Colon (tissue), 2 donors: ENCODE measurements around the gene MUC13.
"Not testable (repeated sequence)": the region's sequence is repeated elsewhere in the genome, so short reads cannot be mapped to it uniquely, and the experiment has no call there.

Source experiments
- FAIRE-seq: peaks from 2 replicates; lab custom pipeline; 2012; peaks lifted over from hg19 to GRCh38; lab: Jason Lieb, UNC
- donor health status: control.
- donor health status: control.

Gene MUC13

DNA sequence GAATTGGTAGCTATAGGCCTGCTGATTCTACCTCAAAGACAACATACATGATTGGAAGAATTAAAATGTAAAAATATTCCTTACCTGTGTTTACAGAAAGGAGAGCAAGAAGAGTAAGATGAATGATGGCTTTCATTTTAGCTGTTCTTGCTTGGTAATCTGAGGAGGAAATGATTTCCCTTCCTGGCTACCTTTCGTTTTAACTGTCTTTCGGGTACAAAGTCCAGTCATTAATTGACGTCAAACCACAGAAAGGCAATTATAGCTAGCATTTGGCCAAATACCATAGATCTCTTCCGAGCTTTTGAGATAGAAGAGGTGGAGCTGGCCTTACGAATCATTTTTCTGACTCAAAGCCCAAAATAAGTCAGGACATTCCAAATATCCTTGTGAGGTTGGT, at the start of gene MUC13:
TSS of gene MUC13 (minus strand) at position 175 of the 400 bp plus-strand sequence. CDS start at position 136, 39 bp downstream.
- FAIRE-seq: peak; percentile 66

GRCh38 chr3:124982855-124983254, 48.3 kb upstream of the MUC13 start:
- no peak for FAIRE-seq

GRCh38 chr3:124981472-124981871, 46.9 kb upstream of the MUC13 start:
- no peak for FAIRE-seq

GRCh38 chr3:124978627-124979026, 44.1 kb upstream of the MUC13 start:
- FAIRE-seq: no peak

DNA sequence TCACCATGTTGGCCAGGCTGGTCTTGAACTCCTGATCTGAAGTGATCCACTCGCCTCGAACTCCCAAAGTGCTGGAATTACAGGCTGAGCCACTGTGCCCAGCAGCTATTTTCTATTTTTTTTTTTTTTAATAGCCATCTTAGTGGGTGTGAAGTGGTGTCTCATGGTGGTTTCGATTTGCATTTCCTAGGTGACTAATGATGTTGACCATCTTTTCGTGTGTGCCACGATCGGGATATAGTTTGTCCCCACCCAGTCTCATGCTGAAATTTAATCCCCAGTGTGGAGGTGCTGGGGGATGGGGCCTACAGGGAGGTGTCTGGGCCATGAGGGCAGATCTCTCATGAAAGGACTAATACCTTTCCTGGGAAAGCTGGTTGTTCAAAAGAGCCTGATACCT, 41.8 kb upstream of the MUC13 start:
- no peak for FAIRE-seq

- FAIRE-seq: no peak
These were observed 40.1 kb upstream of the MUC13 start for GRCh38 chr3:124974691-124975090.

DNA sequence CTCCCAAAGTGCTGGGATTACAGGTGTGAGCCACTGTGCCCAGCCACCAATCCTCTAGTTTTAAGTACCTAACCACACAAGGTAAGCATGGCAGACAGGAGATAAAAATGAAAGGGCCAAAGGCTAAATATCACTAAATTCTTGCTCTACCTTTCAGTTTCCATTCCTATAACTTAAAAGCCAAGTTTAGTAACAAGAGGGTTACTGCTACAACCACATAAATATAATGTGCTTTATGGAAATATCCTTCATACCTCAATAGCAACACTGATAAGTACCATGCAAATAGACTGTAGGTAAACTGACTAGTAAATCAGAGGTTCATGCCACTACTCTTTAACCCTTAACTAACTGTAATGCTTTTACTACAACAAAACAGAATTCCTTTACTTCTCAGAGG, 38.7 kb upstream of the MUC13 start:
- FAIRE-seq: no peak

DNA sequence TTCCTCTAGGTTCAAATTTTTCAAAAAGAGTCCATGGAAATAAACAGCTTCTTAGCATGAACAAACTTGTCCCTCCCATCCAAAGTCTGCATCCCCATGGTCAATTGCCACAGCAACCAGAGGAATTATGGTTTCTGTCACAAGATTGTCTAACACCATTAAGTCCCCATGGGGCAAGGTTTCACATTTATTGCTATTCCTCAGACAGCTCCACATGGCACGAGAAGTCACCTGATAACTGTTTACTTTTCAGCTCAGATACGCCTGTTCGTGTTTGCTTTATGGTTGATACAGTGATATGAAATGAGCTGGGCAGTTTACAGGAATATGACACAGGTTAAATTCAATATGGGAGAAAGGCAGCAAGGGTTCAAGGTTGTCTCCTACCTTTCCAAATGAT, 37.9 kb upstream of the MUC13 start:
- FAIRE-seq: peak; percentile 82

GRCh38 chr3:124969963-124970722, 35.6 kb upstream of the MUC13 start:
- FAIRE-seq: no peak

DNA sequence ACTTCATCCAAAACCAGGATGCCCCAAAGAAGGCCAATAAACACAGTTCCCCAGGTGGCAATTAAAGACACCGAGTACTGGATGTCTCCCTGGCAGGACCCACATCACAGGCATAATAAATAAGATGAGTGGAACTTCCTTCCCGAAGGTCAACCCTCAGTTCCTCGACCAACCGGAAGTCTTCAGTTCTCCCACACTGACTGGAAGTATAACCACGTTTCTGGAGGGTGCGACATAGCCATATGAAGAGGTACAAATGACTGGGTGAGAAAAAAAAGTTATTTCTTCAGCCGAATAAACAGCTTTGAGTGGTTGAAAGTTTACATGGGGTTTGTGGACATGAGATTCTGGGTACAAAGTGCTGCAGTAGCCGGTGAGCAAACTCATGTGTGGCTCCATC, 34.6 kb upstream of the MUC13 start:
- no peak for FAIRE-seq

DNA sequence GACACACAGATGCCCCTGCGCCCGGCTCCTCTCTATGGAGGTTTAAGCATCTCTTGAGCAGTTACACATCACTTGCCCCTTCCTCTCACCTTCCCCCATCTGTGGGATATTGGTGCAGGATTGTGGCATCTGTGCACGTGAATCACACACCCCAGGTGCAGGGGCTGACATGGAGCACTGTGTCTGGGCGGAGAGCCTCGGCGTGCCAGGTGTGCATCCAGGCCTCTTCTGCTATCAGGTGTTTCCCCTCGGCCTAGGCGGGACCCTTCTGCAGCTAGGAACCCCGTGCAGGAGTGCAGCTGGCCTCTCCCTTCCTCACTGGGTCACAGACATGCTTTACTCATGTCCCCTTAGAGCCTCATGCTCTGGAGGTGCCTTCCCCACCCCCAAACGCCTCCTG, 33.4 kb upstream of the MUC13 start:
- FAIRE-seq: no peak

DNA sequence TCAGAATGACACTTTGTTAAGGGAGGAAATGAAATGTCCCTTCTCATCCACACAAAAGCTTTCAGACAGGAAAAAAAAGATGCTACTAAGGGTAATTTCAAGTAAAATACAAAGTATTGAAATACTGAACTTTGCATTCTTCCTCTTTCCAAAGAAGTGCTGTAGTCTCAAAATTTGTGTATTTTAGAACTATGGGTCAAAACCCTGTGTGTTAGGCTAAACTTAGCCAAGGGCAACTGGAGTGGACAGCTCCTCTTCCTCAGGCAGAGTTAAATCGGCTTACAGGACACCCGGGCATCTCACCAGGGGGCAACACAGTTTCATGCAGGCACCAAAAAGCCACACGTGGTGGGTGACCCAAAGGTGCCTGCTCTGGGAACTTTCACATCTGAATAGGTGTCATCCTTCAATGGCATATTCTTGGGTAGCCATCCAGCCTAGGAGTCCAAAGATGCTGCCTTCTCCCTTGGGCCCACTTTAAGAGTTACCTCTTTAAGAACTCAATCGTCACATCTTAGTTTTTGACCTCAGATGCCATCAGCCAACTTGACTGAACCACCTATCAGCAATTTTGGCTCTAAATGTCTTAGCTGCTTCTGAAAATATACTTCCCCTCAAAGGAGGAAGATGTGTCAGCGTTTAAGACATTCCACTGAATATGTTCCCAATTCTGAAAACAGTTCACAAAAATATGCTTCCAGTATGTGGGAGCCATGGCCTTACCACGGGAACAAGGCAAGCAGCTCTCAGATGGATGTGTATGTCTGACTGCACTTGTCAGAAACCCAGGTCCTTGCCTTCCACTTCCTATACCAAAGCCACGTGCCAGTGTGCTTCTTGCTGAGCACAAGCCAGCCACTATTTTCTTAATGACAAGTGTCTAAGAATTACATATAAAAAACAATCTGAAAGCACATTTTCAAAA, 32.2 kb upstream of the MUC13 start:
- no peak for FAIRE-seq

DNA sequence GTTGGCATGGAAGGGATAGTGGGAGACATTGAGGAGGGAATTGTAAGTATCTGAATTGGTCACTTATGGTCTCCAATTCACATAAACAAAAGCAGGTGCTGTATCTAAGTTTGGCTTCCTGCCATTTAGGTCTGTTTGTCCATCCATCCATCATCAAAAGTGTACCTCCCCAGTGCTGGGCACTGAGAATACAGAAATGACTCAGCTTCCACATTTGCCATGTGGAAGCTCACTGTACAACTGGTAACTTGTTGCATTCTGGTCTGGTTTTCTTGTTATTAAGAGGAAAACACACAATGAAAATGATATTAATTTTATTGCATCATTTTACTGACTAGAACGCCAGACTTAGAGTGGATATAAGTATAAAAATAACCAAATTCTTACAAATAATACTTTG, 30.9 kb upstream of the MUC13 start:
- no peak for FAIRE-seq

- no peak for FAIRE-seq
These were observed 29.8 kb upstream of the MUC13 start for GRCh38 chr3:124964387-124964786.

GRCh38 chr3:124963755-124964154, 29.2 kb upstream of the MUC13 start:
- FAIRE-seq: no peak

DNA sequence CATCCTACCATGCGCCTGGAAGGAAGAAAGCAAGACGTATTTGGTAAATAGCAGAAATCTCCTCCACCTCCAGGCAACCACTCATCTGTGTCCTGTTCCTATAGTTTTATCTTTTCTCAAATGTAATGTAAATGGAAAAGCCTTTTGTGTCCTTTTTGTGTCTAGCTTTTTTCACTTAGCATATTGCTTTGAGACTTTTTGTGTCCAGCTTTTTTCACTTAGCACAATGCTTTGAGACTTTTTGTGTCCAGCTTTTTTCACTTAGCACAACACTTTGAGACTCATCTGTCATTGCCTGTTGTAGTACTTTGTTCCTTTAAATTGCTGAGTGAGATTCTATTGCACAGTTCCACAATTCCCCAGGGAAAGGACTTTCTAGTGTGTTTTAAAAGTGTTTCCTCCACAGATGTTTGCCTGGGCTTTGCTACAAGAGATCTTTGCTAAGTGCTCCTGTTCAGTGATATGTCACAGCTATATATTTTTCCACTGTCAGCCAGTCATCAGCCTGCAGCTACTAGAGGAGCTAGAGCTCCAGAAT, 27.9 kb upstream of the MUC13 start:
- FAIRE-seq: no peak

DNA sequence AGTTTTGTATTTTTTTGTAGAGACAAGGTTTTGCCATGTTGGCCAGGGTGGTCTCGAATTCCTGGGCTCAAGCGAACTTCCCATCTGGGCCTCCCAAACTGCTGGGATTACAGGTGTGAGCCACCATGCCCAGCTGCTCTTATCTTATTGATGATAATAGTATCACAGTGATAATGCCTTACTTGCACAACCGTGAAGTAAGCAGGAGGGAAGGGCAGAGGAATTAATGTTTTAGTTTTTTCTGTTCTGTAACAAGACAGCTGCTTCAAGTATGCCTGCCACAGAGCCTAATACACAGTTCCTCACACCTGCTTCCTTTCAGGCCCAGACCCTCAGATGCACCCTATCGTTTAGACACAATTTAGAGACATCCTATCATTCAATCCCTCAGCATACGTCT, 26.1 kb upstream of the MUC13 start:
- FAIRE-seq: no peak

- FAIRE-seq: no peak
These were observed 25.6 kb upstream of the MUC13 start for GRCh38 chr3:124960105-124960504.

GRCh38 chr3:124957951-124958350, 23.4 kb upstream of the MUC13 start:
- not testable (repeated sequence) for FAIRE-seq

DNA sequence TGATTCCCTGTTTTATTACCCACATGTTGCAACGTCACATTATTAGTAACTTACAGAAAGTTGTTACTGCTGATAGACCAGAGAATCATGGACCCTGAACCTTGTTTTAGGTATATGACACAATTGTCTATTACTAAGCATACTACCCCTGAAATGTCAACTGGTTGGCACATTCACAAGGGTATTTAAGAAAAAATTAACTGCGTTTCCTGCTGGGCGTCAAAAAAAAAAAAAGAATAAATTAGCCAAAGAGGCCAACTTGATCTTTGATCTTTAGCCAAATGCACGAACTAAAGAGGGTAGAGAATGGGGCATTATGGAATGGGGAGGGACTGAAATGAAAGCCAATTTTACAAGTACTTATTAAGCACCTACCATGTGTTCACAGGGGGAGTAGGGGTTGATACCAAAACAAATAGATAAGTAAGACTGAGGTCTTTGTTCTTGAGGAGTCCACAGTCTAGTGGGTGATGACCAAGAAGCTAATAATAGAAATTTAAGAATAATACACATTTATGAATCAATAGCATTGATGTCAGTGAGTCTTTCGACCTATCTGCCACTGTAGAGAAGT, 17.8 kb upstream of the MUC13 start:
- FAIRE-seq: no peak

DNA sequence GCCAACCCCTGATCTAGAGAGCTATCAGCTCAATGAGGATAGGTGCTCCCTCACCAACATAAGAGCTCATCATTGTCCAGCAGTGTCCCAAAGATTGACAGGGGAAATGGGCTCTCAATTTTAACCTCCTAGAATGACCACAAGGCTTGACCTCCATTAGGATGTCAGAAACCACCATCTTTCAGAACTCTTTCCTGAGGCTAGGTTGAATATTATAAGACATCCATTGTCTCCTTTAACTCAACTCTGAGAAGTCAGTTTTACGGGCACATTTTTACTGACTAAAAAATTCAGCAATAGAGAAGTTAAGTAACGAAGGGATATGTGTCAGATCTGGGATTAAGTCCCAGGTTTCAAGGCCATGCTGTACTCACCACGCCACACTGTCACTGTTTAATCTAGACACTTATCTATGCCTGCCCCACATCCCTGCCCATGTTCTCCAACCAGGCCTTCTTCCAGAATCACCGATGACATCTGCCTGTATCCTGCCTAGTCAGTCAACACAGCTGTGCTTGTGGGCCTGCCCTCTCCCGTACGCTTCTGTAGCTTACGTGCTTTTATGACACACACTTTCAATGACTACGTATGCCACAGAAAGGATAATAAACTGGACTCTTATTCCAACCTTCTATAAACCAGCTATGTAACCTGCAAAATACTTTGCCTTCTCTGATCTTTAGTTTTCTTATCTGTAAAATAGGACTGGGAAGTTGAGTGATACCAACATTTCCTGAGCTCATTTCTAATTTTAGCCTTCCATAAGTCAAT, 17.1 kb upstream of the MUC13 start:
- no peak for FAIRE-seq

DNA sequence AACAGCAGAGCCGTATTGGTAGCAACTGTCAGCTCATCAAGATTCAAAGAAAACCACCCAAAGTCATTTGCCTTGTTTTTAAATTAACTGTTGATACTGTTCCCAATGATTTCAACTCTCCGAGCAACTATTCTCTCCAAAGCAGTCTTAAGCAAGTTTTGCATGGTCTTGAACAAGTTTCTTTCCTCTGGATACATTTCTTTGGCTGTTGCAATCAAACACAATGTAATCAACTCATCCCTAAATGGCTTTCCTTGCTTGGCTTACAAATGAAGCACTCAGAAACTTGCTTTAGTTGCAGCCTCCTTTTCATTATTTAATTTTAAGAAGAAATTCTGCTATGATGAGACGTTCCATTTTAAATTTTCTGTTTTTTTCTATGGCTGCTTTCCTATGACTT, 15.5 kb upstream of the MUC13 start:
- no peak for FAIRE-seq
